Muscle layer of duodenum (tissue), 2 donors: Measurements from ENCODE around the gene TIMM13.

Experiments
- H3K27ac ChIP-seq: one replicate; pipeline ENCODE4 v1.7.0; 2013; ENCODE audit warnings: mild to moderate bottlenecking, low read length
- H3K27me3 ChIP-seq: one replicate; pipeline ENCODE4 v1.7.0; 2013; ENCODE audit warnings: low read depth, mild to moderate bottlenecking, control low read depth, low read length
- H3K36me3 ChIP-seq, 2 donors: one replicate each; pipeline ENCODE4 v1.7.0; 2013; ENCODE audit warnings: low read length in 2 of 2, control low read depth in 1 of 2, mild to moderate bottlenecking in 1 of 2; ENCODE audit not compliant: insufficient read depth in 2 of 2, control insufficient read depth in 1 of 2
- H3K4me1 ChIP-seq, 2 donors: one replicate each; pipeline ENCODE4 v1.7.0; 2013; ENCODE audit warnings: low read length in 2 of 2, mild to moderate bottlenecking in 2 of 2, control low read depth in 1 of 2, moderate library complexity in 1 of 2; ENCODE audit not compliant: insufficient read depth in 2 of 2, control insufficient read depth in 1 of 2
- H3K4me3 ChIP-seq, 2 donors: one replicate each; pipeline ENCODE4 v1.7.0; 2013; ENCODE audit warnings: low read length in 2 of 2, low read depth in 1 of 2, mild to moderate bottlenecking in 1 of 2
- H3K9me3 ChIP-seq, 2 donors: one replicate each; pipeline ENCODE4 v1.7.0; 2013; ENCODE audit warnings: low read length in 2 of 2, control low read depth in 1 of 2, mild to moderate bottlenecking in 1 of 2; ENCODE audit not compliant: control insufficient read depth in 1 of 2
- donor health status: healthy.

Gene TIMM13

DNA sequence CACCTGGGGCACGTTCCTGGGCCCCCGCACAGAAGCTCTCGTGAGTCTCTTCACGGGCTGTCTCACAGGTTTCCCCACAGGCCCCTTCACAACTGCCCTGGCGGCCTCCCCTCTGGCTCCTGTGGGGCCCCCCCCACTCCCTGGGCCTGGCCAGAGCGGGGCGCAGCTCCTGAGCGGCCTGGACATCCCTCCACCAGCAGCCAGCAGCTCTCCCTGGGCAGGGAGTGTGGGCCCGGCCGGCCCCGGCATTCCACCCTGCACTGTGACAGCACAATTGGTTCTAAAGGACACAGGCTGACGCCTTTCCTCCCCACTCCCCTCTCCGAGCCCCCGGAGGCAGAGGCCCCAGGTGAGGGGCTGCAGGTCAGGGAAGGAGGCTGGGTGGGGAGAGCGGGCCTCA is 9.5 kb upstream of the TIMM13 start:
- H3K27ac ChIP-seq: no peak overlapping the region
- H3K4me1 ChIP-seq: no peaks in the 10 kb centered on the region
- no peaks in the 10 kb centered on the region for H3K27me3 ChIP-seq
- H3K4me3 ChIP-seq: no peak overlapping the region
- H3K36me3 ChIP-seq: peaks cover 0 to 49% of the 10 kb centered on the region in 2 donors
- H3K9me3 ChIP-seq: no peaks in the 10 kb centered on the region

DNA sequence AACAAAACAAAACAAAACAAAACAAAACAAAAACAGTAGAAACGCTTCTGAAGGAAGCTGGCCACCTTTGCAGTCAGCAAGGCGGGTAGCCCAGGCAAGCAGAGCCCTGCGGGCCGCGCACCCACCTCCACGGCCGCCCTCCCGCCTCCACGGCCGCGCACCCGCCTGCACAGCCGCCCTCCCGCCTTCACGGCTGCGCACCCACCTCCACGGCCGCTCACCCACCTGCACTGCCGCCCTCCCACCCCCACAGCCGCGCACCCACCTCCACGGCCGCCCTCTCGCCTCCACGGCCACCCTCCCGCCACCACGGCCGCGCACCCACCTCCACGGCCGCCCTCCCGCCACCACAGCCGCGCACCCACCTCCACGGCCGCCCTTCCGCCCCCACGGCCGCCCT is 9.0 kb upstream of the TIMM13 start:
- H3K9me3 ChIP-seq: no peaks in the 10 kb centered on the region
- peaks cover 0 to 48% of the 10 kb centered on the region in 2 donors for H3K36me3 ChIP-seq
- no peaks in the 10 kb centered on the region for H3K4me1 ChIP-seq
- H3K27me3 ChIP-seq: no peaks in the 10 kb centered on the region
- H3K4me3 ChIP-seq: no peak overlapping the region
- H3K27ac ChIP-seq: no peak overlapping the region

- no peak overlapping the region for H3K4me3 ChIP-seq
- H3K27me3 ChIP-seq: no peaks in the 10 kb centered on the region
- H3K36me3 ChIP-seq: peaks cover 3 to 55% of the 10 kb centered on the region in 2 donors
- H3K9me3 ChIP-seq: no peaks in the 10 kb centered on the region
- H3K4me1 ChIP-seq: no peaks in the 10 kb centered on the region
- no peak overlapping the region for H3K27ac ChIP-seq
Observed at GRCh38 chr19:2434721-2435265, 7.4 kb upstream of the TIMM13 start.

GRCh38 chr19:2434267-2434666 is 6.9 kb upstream of the TIMM13 start:
- H3K9me3 ChIP-seq: no peaks in the 10 kb centered on the region

GRCh38 chr19:2433854-2434253 is 6.5 kb upstream of the TIMM13 start:
- Histone ChIP-seq H3K27me3 (no peaks in the 10 kb centered on the region), H3K27ac (no peak overlapping the region), H3K36me3 (peaks cover 3 to 55% of the 10 kb centered on the region in 2 donors), H3K9me3 (no peaks in the 10 kb centered on the region), H3K4me1 (peaks cover 0 to 2% of the 10 kb centered on the region in 2 donors), H3K4me3 (no peak overlapping the region)

More at GRCh38 chr19:2434267-2434666, 6.9 kb upstream of the TIMM13 start:
- Histone ChIP-seq H3K36me3 (peaks cover 3 to 55% of the 10 kb centered on the region in 2 donors), H3K27ac (no peak overlapping the region), H3K27me3 (no peaks in the 10 kb centered on the region), H3K4me1 (no peaks in the 10 kb centered on the region), H3K4me3 (no peak overlapping the region)

DNA sequence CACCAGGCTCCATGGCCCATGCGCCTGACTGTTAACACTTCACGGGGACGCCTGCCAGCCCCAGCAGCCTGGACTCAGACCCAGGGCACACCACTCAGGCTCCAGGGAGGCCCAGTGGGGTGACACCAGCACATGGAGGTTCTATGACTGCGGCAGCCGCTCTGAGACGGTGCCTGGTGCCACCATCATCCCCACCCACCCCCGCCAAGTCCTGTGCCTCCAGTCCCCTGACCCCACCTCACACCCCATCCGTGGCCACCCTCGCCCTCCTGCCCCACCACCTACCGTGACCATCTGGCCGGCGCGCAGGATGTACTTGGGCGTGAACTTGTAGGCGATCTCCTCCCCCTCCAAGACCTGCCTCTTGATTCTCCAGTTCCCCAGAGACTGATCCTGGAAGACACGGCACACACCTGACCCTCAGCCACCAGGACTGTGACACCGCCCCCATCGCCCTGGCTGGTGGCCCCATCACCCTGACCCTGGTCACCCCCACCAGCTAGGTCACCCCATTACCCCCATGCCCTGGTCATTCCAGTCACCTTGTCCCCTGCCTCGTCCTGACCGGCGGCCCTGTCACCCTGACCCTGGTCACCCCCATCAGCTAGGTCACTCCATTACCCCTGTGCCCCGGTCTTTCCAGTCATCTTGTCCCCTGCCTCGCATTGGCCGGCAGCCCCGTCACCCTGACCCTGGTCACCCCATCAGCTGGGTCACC is 4.9 kb upstream of the TIMM13 start:
- peaks cover 3 to 43% of the 10 kb centered on the region in 2 donors for H3K36me3 ChIP-seq
- no peak overlapping the region for H3K27ac ChIP-seq
- H3K27me3 ChIP-seq: no peaks in the 10 kb centered on the region

DNA sequence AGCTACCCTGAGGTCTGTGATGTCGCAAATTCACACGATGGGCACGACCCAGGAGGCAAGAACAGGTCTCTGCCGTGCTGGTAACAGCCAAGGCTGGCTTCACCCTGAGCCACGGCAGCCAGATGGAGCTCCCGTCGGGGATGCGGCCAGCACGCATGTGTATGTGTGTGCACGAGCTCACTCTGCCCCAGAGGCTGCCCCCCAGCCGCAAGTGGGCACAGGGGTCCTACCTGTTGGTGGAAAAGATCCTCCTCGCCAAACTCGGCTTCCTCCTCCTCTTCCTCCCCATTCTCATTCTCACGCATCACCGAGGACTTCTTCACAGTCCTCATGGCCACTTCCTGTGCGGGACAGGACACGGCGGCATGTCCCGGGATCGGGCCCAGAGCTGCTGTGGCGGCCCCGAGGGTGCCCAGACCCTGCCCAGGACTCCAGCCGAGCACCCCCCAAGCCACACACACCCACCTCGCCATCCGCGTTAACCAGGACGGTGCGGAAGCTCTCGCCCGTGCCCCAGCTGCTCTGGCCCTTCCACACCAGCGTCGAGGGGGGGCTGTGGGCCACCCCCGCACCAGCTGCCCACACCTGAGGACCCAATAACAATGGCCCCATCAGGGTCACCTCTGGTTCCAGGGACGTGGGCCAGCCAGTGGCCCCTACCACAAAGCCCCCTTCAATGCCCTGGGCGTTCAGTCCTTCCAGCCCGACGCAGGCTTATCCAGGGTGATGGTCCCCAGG is 4.1 kb upstream of the TIMM13 start:
- Histone ChIP-seq H3K27me3 (no peaks in the 10 kb centered on the region), H3K4me3 (no peak overlapping the region), H3K9me3 (no peaks in the 10 kb centered on the region), H3K36me3 (peaks cover 3 to 37% of the 10 kb centered on the region in 2 donors), H3K4me1 (peaks cover under 1 to 19% of the 10 kb centered on the region in 2 donors), H3K27ac (no peak overlapping the region)

More for the DNA sequence above, 4.9 kb upstream of the TIMM13 start:
- H3K4me3 ChIP-seq: no peak overlapping the region
- no peaks in the 10 kb centered on the region for H3K9me3 ChIP-seq
- H3K4me1 ChIP-seq: peaks cover 0 to 14% of the 10 kb centered on the region in 2 donors

DNA sequence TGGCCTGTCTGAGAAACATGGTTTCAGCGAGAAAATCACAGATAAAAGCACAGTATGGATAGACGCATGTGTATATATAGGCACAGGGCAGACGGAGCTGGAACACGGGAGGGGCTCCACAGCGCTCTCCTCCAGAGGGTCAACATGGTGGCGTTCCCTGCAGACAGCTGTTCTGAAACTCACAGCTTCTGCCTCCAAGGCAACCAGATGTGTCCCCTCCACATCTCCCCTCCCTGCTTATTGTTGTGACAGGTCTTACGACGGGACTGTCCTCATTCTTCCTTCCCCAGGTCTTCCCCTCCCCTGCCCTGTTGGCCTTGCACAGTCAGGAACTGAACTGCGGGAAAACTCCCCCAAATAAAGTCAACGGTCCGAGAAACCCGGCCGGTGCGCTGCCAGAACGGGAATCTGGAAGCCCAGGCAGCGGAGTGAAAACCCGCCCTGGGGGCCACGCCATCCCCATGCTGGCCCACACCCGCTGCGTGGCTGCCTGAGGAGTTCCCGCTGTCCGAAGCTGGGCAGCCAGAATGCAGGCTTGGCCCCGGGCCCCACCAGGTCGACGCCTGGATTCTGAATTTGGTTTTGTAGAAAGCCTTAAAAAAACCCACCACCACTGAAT is 2.6 kb upstream of the TIMM13 start:
- Histone ChIP-seq H3K27me3 (no peaks in the 10 kb centered on the region), H3K27ac (no peak overlapping the region), H3K9me3 (no peaks in the 10 kb centered on the region), H3K4me3 (no peak overlapping the region), H3K4me1 (peaks cover 4 to 32% of the 10 kb centered on the region in 2 donors), H3K36me3 (peaks cover 3 to 31% of the 10 kb centered on the region in 2 donors)

DNA sequence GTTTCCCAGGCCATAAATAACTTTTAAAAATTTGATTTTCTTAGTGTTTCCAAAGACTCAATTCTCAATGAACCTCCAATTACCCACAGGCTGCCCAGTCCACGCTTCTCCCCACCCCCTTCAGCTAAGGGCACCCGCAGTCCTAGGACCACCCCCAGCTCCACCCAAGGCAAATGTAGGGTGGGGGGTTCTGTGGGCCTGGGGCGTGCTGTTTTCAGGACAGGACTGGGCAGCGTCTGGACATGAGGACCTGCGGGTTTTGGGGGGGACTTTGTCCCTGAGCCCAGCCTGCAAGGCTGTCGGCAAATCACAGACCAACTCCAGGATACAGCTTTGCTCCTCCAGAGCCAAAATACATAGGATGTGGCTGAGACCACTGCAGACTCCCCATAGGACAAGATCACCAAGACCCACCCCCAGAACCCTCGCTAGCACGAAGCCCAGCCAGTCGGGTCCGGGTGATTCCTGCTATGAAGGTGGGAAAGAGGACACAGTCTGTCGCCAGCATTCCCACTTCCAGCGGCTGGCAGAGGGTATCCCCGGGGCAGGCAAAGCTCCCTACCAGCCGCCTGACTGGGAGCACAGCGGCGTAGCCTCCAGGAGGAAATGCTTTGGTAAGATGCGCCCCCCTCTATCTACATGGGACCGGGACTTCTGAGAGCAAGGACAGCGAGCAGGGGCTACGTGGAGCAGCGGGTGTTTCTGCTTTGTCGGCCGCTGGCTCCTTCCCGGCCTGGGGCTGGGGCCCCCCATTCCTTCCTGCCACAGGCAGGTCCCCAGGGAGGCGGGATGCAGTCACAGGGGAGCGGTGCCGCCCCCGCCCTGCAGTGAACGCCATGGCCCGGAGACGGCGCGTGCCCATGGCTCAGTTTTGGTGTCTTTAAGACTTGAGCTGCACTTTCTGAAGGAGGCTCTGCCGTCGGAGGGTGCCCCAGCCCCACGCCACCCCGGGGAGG is 1.6 kb upstream of the TIMM13 start:
- Histone ChIP-seq H3K4me3 (peak overlapping the region; percentile 83 to 96), H3K9me3 (no peaks in the 10 kb centered on the region), H3K36me3 (peaks cover 3 to 21% of the 10 kb centered on the region in 2 donors), H3K27me3 (no peaks in the 10 kb centered on the region), H3K4me1 (peaks cover 4 to 40% of the 10 kb centered on the region in 2 donors), H3K27ac (no peak overlapping the region)

- no peaks in the 10 kb centered on the region for H3K27me3 ChIP-seq
- peak overlapping the region; percentile 90 for H3K27ac ChIP-seq
- no peaks in the 10 kb centered on the region for H3K9me3 ChIP-seq
- peaks cover 4 to 40% of the 10 kb centered on the region in 2 donors for H3K4me1 ChIP-seq
- peak overlapping the region; percentile 83 to 96 for H3K4me3 ChIP-seq
- H3K36me3 ChIP-seq: peaks cover 3 to 22% of the 10 kb centered on the region in 2 donors
Observed at GRCh38 chr19:2428321-2428690, 920 bp upstream of the TIMM13 start.
